ENCODE results near the gene EIPR1. TPM values are rescaled to one million over a fixed set of nuclear protein-coding genes. Genes with fewer than 3 reads are reported as not detected.

EIPR1 gene
- polyA plus RNA-seq, 1 experiment = 49.2 TPM

DNA sequence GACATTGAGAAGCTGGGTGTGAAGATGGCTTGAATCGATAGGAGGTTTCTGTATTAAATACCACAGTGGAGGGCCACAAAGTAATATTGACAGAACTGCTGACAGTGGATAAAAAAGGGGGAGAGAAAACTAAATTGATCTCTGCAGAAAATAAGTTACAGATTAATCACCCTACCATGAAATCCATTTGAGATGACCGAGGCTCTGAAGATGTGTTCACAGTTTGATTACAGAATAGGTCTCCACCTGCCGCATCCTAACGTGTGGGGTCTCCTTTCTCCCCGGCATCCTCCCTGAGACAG, 165.6 kb downstream of the EIPR1 start:
- POLR2A ChIA-PET = no interaction called here
- no peaks in the 10 kb centered on the region for H3K27me3 ChIP-seq (ENCODE audit: control insufficient read depth, insufficient read depth, low read length)
- no peak overlapping the region for H3K4me3 ChIP-seq (ENCODE audit: low read depth, low read length)
- no peaks in the 10 kb centered on the region for H3K36me3 ChIP-seq (ENCODE audit: control insufficient read depth, insufficient read depth, low read length)
- CTCF ChIA-PET = no interaction called here
- no peak for DNase-seq (ENCODE audit: low read depth)
- TF ChIP-seq, protein P1, sequence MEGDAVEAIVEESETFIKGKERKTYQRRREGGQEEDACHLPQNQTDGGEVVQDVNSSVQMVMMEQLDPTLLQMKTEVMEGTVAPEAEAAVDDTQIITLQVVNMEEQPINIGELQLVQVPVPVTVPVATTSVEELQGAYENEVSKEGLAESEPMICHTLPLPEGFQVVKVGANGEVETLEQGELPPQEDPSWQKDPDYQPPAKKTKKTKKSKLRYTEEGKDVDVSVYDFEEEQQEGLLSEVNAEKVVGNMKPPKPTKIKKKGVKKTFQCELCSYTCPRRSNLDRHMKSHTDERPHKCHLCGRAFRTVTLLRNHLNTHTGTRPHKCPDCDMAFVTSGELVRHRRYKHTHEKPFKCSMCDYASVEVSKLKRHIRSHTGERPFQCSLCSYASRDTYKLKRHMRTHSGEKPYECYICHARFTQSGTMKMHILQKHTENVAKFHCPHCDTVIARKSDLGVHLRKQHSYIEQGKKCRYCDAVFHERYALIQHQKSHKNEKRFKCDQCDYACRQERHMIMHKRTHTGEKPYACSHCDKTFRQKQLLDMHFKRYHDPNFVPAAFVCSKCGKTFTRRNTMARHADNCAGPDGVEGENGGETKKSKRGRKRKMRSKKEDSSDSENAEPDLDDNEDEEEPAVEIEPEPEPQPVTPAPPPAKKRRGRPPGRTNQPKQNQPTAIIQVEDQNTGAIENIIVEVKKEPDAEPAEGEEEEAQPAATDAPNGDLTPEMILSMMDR (IDR thresholded peaks at IDR 0.05; ENCODE audit: insufficient read depth, low read depth, low read length) = no peak

DNA sequence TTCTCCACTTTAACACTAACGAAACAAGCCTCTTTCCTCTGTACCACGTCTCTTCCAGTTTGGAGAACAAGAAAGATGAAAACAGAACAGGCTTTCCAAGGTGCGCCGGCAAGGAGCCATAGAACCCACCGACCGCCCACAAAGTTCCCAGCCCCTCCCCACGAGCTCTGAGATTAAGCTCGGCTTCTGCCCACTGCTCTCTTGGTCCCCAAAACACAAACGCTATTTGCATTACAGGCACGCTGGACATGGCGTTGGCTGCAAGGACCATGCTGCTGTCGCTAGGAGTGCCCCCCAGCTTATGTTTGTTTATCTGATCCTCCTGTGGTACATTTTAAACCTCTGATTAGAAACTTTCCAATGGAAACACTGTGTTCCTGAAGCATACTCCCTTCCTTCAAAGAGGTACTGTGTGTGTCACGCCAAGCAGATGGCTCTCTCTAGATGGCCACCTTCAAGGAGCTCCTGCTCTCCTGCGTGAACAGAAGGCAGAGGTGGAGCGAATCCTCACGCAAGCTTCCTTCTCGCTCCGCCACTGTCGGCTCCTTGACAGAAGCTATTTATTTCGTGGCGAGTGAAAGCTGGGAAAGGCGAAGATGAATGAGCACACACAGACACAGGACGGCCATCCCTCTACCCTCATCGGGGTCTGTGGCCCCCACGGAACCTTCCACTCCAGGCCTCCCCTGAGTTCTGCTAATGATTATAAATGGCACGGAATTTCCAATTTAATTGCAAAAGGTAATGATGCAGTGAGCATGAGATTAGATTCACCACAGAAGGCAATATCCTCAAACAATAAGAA, 166.2 kb downstream of the EIPR1 start:
- POLR2A ChIA-PET = no interaction called here
- Histone ChIP-seq H3K27me3 (ENCODE audit: control insufficient read depth, insufficient read depth, low read length) (no peaks in the 10 kb centered on the region), H3K36me3 (ENCODE audit: control insufficient read depth, insufficient read depth, low read length) (no peaks in the 10 kb centered on the region), H3K4me3 (ENCODE audit: low read depth, low read length) (no peak overlapping the region)
- DNase-seq (ENCODE audit: low read depth) = no peak
- TF ChIP-seq, protein P1 (IDR thresholded peaks at IDR 0.05; ENCODE audit: insufficient read depth, low read depth, low read length) = no peak
- CTCF ChIA-PET = no interaction called here

DNA sequence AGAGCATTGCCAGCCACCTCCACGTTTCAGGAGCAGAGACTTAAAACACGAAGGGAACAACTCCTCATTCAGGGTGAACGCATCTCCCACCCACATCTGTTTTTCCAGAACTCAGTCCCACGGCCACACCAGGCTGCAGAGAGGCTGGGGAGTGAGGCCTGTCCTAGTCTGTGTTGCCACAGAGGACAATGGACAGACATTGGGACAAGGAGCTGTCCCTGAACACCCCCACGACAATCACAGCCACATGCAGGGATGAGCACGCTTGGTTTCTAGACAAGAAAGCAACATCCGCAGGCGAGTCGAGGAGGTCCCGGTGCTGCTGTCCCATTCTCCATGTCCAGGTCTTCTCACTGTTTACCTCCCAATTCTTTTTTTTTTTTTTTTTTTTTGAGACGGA, 167.4 kb downstream of the EIPR1 start:
- H3K36me3 ChIP-seq (ENCODE audit: control insufficient read depth, insufficient read depth, low read length) = no peaks in the 10 kb centered on the region
- TF ChIP-seq, protein P1 (IDR thresholded peaks at IDR 0.05; ENCODE audit: insufficient read depth, low read depth, low read length) = no peak
- POLR2A ChIA-PET = no interaction called here
- CTCF ChIA-PET = no interaction called here
- no peak overlapping the region for H3K4me3 ChIP-seq (ENCODE audit: low read depth, low read length)
- H3K27me3 ChIP-seq (ENCODE audit: control insufficient read depth, insufficient read depth, low read length) = no peaks in the 10 kb centered on the region
- no peak for DNase-seq (ENCODE audit: low read depth)

DNA sequence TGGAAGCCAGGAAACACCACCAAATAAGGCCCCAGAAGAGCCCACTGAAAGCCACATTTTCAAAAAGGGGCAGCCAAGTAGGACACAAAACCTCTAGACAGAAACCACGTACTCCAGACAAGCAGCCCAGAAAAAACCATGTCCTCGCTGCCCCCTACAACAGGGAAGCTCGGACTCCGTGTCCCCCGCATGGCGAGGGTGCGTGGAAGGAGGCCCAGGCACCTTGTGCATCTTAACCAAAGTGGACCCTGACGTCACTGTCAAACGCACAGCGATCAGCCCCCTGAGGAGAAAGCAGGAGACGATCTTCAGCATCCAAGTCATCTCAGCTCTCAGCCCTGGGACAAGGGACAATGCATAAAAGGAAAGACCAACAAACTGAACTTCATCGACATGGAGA, 168.4 kb downstream of the EIPR1 start:
- no peaks in the 10 kb centered on the region for H3K27me3 ChIP-seq (ENCODE audit: control insufficient read depth, insufficient read depth, low read length)
- ChIA-PET CTCF (interaction anchor here (0.6 to 0.9 kb wide), 2 partner anchors 32 to 33 kb away, joined by 3 to 4 read pairs; no protein-coding TSS in a partner anchor), POLR2A (no interaction called here)
- DNase-seq (ENCODE audit: low read depth) = no peak
- no peak overlapping the region for H3K4me3 ChIP-seq (ENCODE audit: low read depth, low read length)
- no peaks in the 10 kb centered on the region for H3K36me3 ChIP-seq (ENCODE audit: control insufficient read depth, insufficient read depth, low read length)
- TF ChIP-seq, protein P1 (IDR thresholded peaks at IDR 0.05; ENCODE audit: insufficient read depth, low read depth, low read length) = no peak

DNA sequence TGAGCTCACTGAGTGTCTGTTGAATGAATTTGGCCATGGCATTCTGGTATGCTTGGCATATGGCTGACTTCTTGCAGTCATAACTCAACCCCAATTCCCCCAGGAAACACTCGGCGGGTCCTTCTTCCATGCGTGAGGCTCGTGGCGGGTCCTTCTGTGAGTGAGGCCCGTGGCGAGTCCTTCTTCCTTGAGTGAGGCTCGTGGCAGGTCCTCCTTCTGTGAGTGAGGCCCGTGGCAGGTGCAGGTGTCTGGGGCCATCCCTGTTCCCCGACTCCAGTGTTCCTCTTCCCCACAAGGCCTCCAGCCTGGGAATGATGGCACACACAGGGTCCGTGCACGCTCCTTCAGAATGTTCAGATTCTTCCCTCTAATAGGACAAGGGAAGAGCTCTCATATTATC, 169.0 kb downstream of the EIPR1 start:
- POLR2A ChIA-PET = no interaction called here
- no peaks in the 10 kb centered on the region for H3K27me3 ChIP-seq (ENCODE audit: control insufficient read depth, insufficient read depth, low read length)
- no peak overlapping the region for H3K4me3 ChIP-seq (ENCODE audit: low read depth, low read length)
- DNase-seq (ENCODE audit: low read depth) = no peak
- CTCF ChIA-PET = interaction anchor here (0.9 kb wide), 1 partner anchor 33 kb away, joined by 3 read pairs; no protein-coding TSS in a partner anchor
- no peaks in the 10 kb centered on the region for H3K36me3 ChIP-seq (ENCODE audit: control insufficient read depth, insufficient read depth, low read length)
- TF ChIP-seq, protein P1 (IDR thresholded peaks at IDR 0.05; ENCODE audit: insufficient read depth, low read depth, low read length) = no peak
